ENCODE data around the gene DLG5.

Gene DLG5

GRCh38 chr10:77834540-77834939, 92.0 kb downstream of the DLG5 start:
- Histone ChIP-seq H2AFZ (ENCODE audit: low read length) (no peak overlapping the region), H3K9me2 (replicated peaks; ENCODE audit: low read depth, low read length) (no peaks in the 10 kb centered on the region), H3K27me3 (ENCODE audit: insufficient read depth, low read length, poor library complexity, severe bottlenecking) (no peaks in the 10 kb centered on the region), H3K4me3 (ENCODE audit: low read length, poor library complexity, severe bottlenecking) (no peak overlapping the region), H3K79me2 (ENCODE audit: insufficient read depth, low read length) (no peaks in the 10 kb centered on the region), H4K20me1 (ENCODE audit: insufficient read depth, low read length, poor library complexity, severe bottlenecking) (no peaks in the 10 kb centered on the region), H3K9ac (ENCODE audit: low read depth, low read length, poor library complexity, severe bottlenecking) (no peak overlapping the region), H3K4me1 (ENCODE audit: insufficient read depth, low read length, poor library complexity, severe bottlenecking) (no peaks in the 10 kb centered on the region), H3K4me2 (ENCODE audit: low read depth, low read length, poor library complexity, severe bottlenecking) (no peak overlapping the region), H3K9me3 (ENCODE audit: insufficient read depth, low read depth, low read length) (no peaks in the 10 kb centered on the region), H3F3A (ENCODE audit: low read depth) (no peaks in the 10 kb centered on the region), H3K36me3 (ENCODE audit: insufficient read depth, low read length) (peaks cover 59% of the 10 kb centered on the region; the same call in 1 of the 2 replicates)
- TF ChIP-seq CTCF (conservative IDR thresholded peaks at IDR 0.05; ENCODE audit: low read length): no peak
- no peak for TF ChIP-seq EZH2phosphoT487 (IDR thresholded peaks at IDR 0.05; ENCODE audit: borderline replicate concordance)

GRCh38 chr10:77833792-77834191, 92.8 kb downstream of the DLG5 start:
- Histone ChIP-seq H3K9me2 (replicated peaks; ENCODE audit: low read depth, low read length) (no peaks in the 10 kb centered on the region), H3K4me1 (ENCODE audit: insufficient read depth, low read length, poor library complexity, severe bottlenecking) (no peaks in the 10 kb centered on the region), H3K79me2 (ENCODE audit: insufficient read depth, low read length) (no peaks in the 10 kb centered on the region), H3K4me2 (ENCODE audit: low read depth, low read length, poor library complexity, severe bottlenecking) (no peak overlapping the region), H3F3A (ENCODE audit: low read depth) (no peaks in the 10 kb centered on the region), H3K27me3 (ENCODE audit: insufficient read depth, low read length, poor library complexity, severe bottlenecking) (no peaks in the 10 kb centered on the region), H3K4me3 (ENCODE audit: low read length, poor library complexity, severe bottlenecking) (no peak overlapping the region), H3K9ac (ENCODE audit: low read depth, low read length, poor library complexity, severe bottlenecking) (no peak overlapping the region), H3K36me3 (ENCODE audit: insufficient read depth, low read length) (peaks cover 56% of the 10 kb centered on the region; the same call in 1 of the 2 replicates), H2AFZ (ENCODE audit: low read length) (no peak overlapping the region), H4K20me1 (ENCODE audit: insufficient read depth, low read length, poor library complexity, severe bottlenecking) (no peaks in the 10 kb centered on the region), H3K9me3 (ENCODE audit: insufficient read depth, low read depth, low read length) (no peaks in the 10 kb centered on the region)
- no peak for TF ChIP-seq CTCF (conservative IDR thresholded peaks at IDR 0.05; ENCODE audit: low read length)
- no peak for TF ChIP-seq EZH2phosphoT487 (IDR thresholded peaks at IDR 0.05; ENCODE audit: borderline replicate concordance)

GRCh38 chr10:77833225-77833624, 93.3 kb downstream of the DLG5 start:
- Histone ChIP-seq H3K4me1 (ENCODE audit: insufficient read depth, low read length, poor library complexity, severe bottlenecking) (no peaks in the 10 kb centered on the region), H3K9ac (ENCODE audit: low read depth, low read length, poor library complexity, severe bottlenecking) (no peak overlapping the region), H3K9me3 (ENCODE audit: insufficient read depth, low read depth, low read length) (no peaks in the 10 kb centered on the region), H3K4me2 (ENCODE audit: low read depth, low read length, poor library complexity, severe bottlenecking) (no peak overlapping the region), H3F3A (ENCODE audit: low read depth) (no peaks in the 10 kb centered on the region), H3K4me3 (ENCODE audit: low read length, poor library complexity, severe bottlenecking) (no peak overlapping the region), H2AFZ (ENCODE audit: low read length) (no peak overlapping the region), H4K20me1 (ENCODE audit: insufficient read depth, low read length, poor library complexity, severe bottlenecking) (no peaks in the 10 kb centered on the region), H3K79me2 (ENCODE audit: insufficient read depth, low read length) (no peaks in the 10 kb centered on the region), H3K9me2 (replicated peaks; ENCODE audit: low read depth, low read length) (no peaks in the 10 kb centered on the region), H3K36me3 (ENCODE audit: insufficient read depth, low read length) (peaks cover 54% of the 10 kb centered on the region; the same call in 1 of the 2 replicates), H3K27me3 (ENCODE audit: insufficient read depth, low read length, poor library complexity, severe bottlenecking) (no peaks in the 10 kb centered on the region)
- TF ChIP-seq EZH2phosphoT487 (IDR thresholded peaks at IDR 0.05; ENCODE audit: borderline replicate concordance): no peak
- TF ChIP-seq CTCF (conservative IDR thresholded peaks at IDR 0.05; ENCODE audit: low read length): no peak

Data from Loucy (cell line).